H1 (cell line): ENCODE results near the gene LSM2.
"Not testable (repeated sequence)": the region's sequence is repeated elsewhere in the genome, so short reads cannot be mapped to it uniquely, and the experiment has no call there.

ENCODE experiments used
- ATF2 ChIP-seq: IDR thresholded peaks from 2 replicates; pipeline ENCODE4 v1.6.1; 2012; ENCODE audit warnings: low read length, inconsistent platforms
- ATF3 ChIP-seq: IDR thresholded peaks from 2 replicates; pipeline ENCODE4 v1.6.1; 2011; ENCODE audit warnings: low read depth, mild to moderate bottlenecking, low read length; ENCODE audit not compliant: insufficient read depth
- CTCF ChIP-seq, 3 experiments: IDR thresholded peaks; 1 replicate in 2 of 3; 2 replicates in 1 of 3; pipeline versions ENCODE4 v1.5.1 to v1.6.1; 2011; ENCODE audit warnings: low read length in 3 of 3, mild to moderate bottlenecking in 3 of 3, inconsistent platforms in 2 of 3, low read depth in 1 of 3, moderate library complexity in 1 of 3; ENCODE audit not compliant: insufficient read depth in 1 of 3; ENCODE audit errors: control extremely low read depth in 1 of 3
- EGR1 ChIP-seq: IDR thresholded peaks from 2 replicates; pipeline ENCODE4 v1.6.1; 2011; ENCODE audit warnings: low read depth, low read length, borderline replicate concordance
- POLR2A ChIP-seq, 2 experiments: IDR thresholded peaks; 1 replicate in 1 of 2; 2 replicates in 1 of 2; pipeline ENCODE4 v1.6.1; 2011; ENCODE audit warnings: low read depth in 2 of 2, low read length in 2 of 2, mild to moderate bottlenecking in 2 of 2; ENCODE audit errors: control extremely low read depth in 1 of 2
- POLR2AphosphoS5 ChIP-seq: IDR thresholded peaks from 2 replicates; pipeline ENCODE4 v1.6.1; 2011; ENCODE audit warnings: low read depth, low read length
- RBBP5 ChIP-seq: IDR thresholded peaks from 2 replicates; pipeline ENCODE4 v1.7.1; 2012; ENCODE audit warnings: low read depth, mild to moderate bottlenecking, inconsistent platforms, low read length, moderate library complexity, borderline replicate concordance
- SAP30 ChIP-seq: fragments of 300-600 bp; sonication (generic); IDR thresholded peaks from 2 replicates; pipeline ENCODE4 v1.7.1; 2012; ENCODE audit warnings: low read length, moderate library complexity, mild to moderate bottlenecking, inconsistent platforms; ENCODE audit not compliant: insufficient read depth, insufficient replicate concordance
- SIX5 ChIP-seq: IDR thresholded peaks from 2 replicates; pipeline ENCODE4 v1.6.1; 2011; ENCODE audit warnings: mild to moderate bottlenecking, low read depth, low read length

GRCh38 chr6:31838114-31838553 lies 31.4 kb upstream of the LSM2 start:
- TF ChIP-seq CTCF (IDR thresholded peaks at IDR 0.05; ENCODE audit: control extremely low read depth in 1 of 3, insufficient read depth in 1 of 3, low read depth in 1 of 3, low read length in 3 of 3); RBBP5; ATF3; EGR1; ATF2; SIX5; SAP30; POLR2AphosphoS5: not testable (repeated sequence)
- TF ChIP-seq POLR2A (IDR thresholded peaks at IDR 0.05; ENCODE audit: control extremely low read depth in 1 of 2, low read depth in 2 of 2, low read length in 2 of 2): peak in 1 of 2 experiments; percentile 18; a peak in 1 of 3 replicates
